K562 (cell line): ENCODE data around the gene RPS6KA2.

Source experiments
- CTCF ChIP-seq, 3 experiments: IDR thresholded peaks in 2 of 3; conservative IDR thresholded peaks in 1 of 3; 2 replicates each; pipeline ENCODE4 v1.5.1; 2011 to 2012; ENCODE audit warnings: low read length in 3 of 3, mild to moderate bottlenecking in 3 of 3, control low read depth in 2 of 3, improper control_type of control experiment in 1 of 3, inconsistent platforms in 1 of 3, low read depth in 1 of 3, mixed read lengths in 1 of 3, moderate library complexity in 1 of 3; ENCODE audit not compliant: insufficient read depth in 2 of 3
- FOSL1 ChIP-seq: fragments of 200-800 bp; sonication (Bioruptor generic); conservative IDR thresholded peaks from 2 replicates; pipeline ENCODE4 v1.6.1; 2016; ENCODE audit warnings: missing genetic modification characterization, missing compliant biosample characterization
- FOXP1 ChIP-seq: sonication (generic); formaldehyde crosslinking; IDR thresholded peaks from 2 replicates; pipeline ENCODE4 v1.8.0; 2022; ENCODE audit warnings: mild to moderate bottlenecking, missing genetic modification reagents
- IRF1 ChIP-seq: sonication (generic); formaldehyde crosslinking; IDR thresholded peaks from 2 replicates; pipeline ENCODE4 v1.8.0; 2022; ENCODE audit warnings: missing genetic modification reagents, mild to moderate bottlenecking, borderline replicate concordance
- KLF1 ChIP-seq: fragments of 450-650 bp; IDR thresholded peaks from 2 replicates; pipeline ENCODE4 v1.6.1; 2016; ENCODE audit warnings: missing genetic modification characterization, missing compliant biosample characterization
- PCBP2 ChIP-seq: fragments of 200-400 bp; formaldehyde crosslinking; IDR thresholded peaks from 2 replicates; pipeline ENCODE4 v1.6.1; 2018; ENCODE audit warnings: low read length, low read depth, mild to moderate bottlenecking, moderate library complexity; ENCODE audit not compliant: poor library complexity, severe bottlenecking
- PHF8 ChIP-seq: fragments of 200-600 bp; sonication (generic); IDR thresholded peaks from 2 replicates; pipeline ENCODE4 v1.6.1; 2012; ENCODE audit warnings: mixed run types, mild to moderate bottlenecking, inconsistent platforms, low read length, moderate library complexity, borderline replicate concordance
- PTBP1 ChIP-seq: fragments of 200-400 bp; formaldehyde crosslinking; IDR thresholded peaks from 2 replicates; pipeline ENCODE4 v1.6.1; 2017; ENCODE audit warnings: low read depth, low read length
- RAD21 ChIP-seq, 2 experiments: fragments of 250-450 bp in 1 of 2; fragments of 450-650 bp in 1 of 2; sonication (Bioruptor Pico) in 1 of 2; formaldehyde crosslinking in 1 of 2; IDR thresholded peaks in 1 of 2; conservative IDR thresholded peaks in 1 of 2; 2 replicates each; pipeline versions ENCODE4 v1.4.0 to v1.8.0; 2020 to 2022; ENCODE audit warnings: mild to moderate bottlenecking in 2 of 2, moderate library complexity in 1 of 2
- ZBTB43 ChIP-seq: sonication (generic); formaldehyde crosslinking; IDR thresholded peaks from 2 replicates; pipeline ENCODE4 v1.8.0; 2023; ENCODE audit warnings: mild to moderate bottlenecking, missing genetic modification reagents

GRCh38 chr6:166395351-166395750 is 231.7 kb downstream of the RPS6KA2 start:
- TF ChIP-seq RAD21 (CRISPR knock-in tag; conservative IDR thresholded peaks at IDR 0.05 in 1 of 2, IDR thresholded peaks at IDR 0.05 in 1 of 2) (no peak), PTBP1 (no peak), FOXP1 (CRISPR knock-in tag) (no peak), PCBP2 (no peak), FOSL1 (no peak), CTCF (IDR thresholded peaks at IDR 0.05 in 2 of 3, conservative IDR thresholded peaks at IDR 0.05 in 1 of 3; ENCODE audit: insufficient read depth in 2 of 3, low read depth in 1 of 3, low read length in 3 of 3) (no peak), ZBTB43 (no peak), KLF1 (tag) (no peak), PHF8 (no peak), IRF1 (CRISPR knock-in tag) (no peak)
